Measurements from ENCODE around the gene LLGL2.

- TF ChIP-seq CTCF (IDR thresholded peaks at IDR 0.05), result no peak
- TF ChIP-seq POLR2A (IDR thresholded peaks at IDR 0.05), result no peak
These were observed 39.8 kb upstream of the LLGL2 start for GRCh38 chr17:75485688-75486087.

All from thyroid gland (tissue), 4 donors.